Suprapubic skin (tissue), 4 donors: ENCODE measurements around the gene CENPE. TPM values are rescaled to one million over a fixed set of nuclear protein-coding genes. Genes with fewer than 3 reads are reported as not detected.

Source experiments
- DNase-seq, 2 donors: peaks; one replicate each; pipeline ENCODE4 v3.0.0-alpha.2; 2019; ENCODE audit warnings: low spot score in 2 of 2
- H3K27ac ChIP-seq: fragments of 200-600 bp; sonication (generic); one replicate; pipeline ENCODE4 v1.5.1; 2019
- H3K27me3 ChIP-seq: fragments of 200-600 bp; sonication (generic); one replicate; pipeline ENCODE4 v1.5.1; 2019
- H3K36me3 ChIP-seq: fragments of 200-600 bp; sonication (generic); one replicate; pipeline ENCODE4 v1.5.1; 2019
- H3K4me1 ChIP-seq: fragments of 200-600 bp; sonication (generic); one replicate; pipeline ENCODE4 v1.5.1; 2019
- H3K4me3 ChIP-seq: fragments of 200-600 bp; sonication (generic); one replicate; pipeline ENCODE4 v1.5.1; 2019; ENCODE audit warnings: mild to moderate bottlenecking
- H3K9me3 ChIP-seq: fragments of 200-600 bp; sonication (generic); one replicate; pipeline ENCODE4 v1.5.1; 2019
- CTCF ChIP-seq, 2 donors: fragments of 200-600 bp in 1 of 2; fragments of 450-650 bp in 1 of 2; sonication (generic) in 1 of 2; IDR thresholded peaks; one replicate each; pipeline ENCODE4 v1.5.1; 2016 to 2019; ENCODE audit warnings: antibody characterized with exemption in 2 of 2, mild to moderate bottlenecking in 1 of 2, moderate library complexity in 1 of 2
- EP300 ChIP-seq: sonication (generic); formaldehyde crosslinking; IDR thresholded peaks from one replicate; pipeline ENCODE4 v1.6.1; 2017; ENCODE audit warnings: antibody characterized with exemption
- POLR2A ChIP-seq, 2 donors: fragments of 450-650 bp; IDR thresholded peaks; one replicate each; pipeline ENCODE4 v1.6.1; 2017; ENCODE audit warnings: antibody characterized with exemption in 2 of 2, mild to moderate bottlenecking in 2 of 2, moderate library complexity in 2 of 2
- POLR2AphosphoS5 ChIP-seq, 3 donors: sonication (generic); formaldehyde crosslinking; IDR thresholded peaks; one replicate each; pipeline ENCODE4 v1.6.1; 2017; ENCODE audit warnings: antibody characterized with exemption in 3 of 3
- WGBS: methylation state at CpG from one replicate; pipeline ENCODE4 v1.1.5; 2018; 5-methylcytosine and 5-hydroxymethylcytosine counted together
- total RNA-seq, 4 donors: library from RNA; depleted of rRNA; stranded (reverse); fragments of >200 nt; gene quantifications; one replicate each; pipeline ENCODE4 v1.1.0, GENCODE V29; 2016

Gene CENPE
- total RNA-seq, 4 donors from 2014 or later: 2.0 to 5.3 (median 3.3) TPM

GRCh38 chr4:103073792-103074438, 124.2 kb downstream of the CENPE start:
- no peaks in the 10 kb centered on the region for H3K27me3 ChIP-seq
- H3K27ac ChIP-seq: no peak overlapping the region
- no peak for DNase-seq
- no peak overlapping the region for H3K4me3 ChIP-seq
- peaks cover 28% of the 10 kb centered on the region for H3K4me1 ChIP-seq
- TF ChIP-seq CTCF (IDR thresholded peaks at IDR 0.05): no peak
- TF ChIP-seq POLR2A (IDR thresholded peaks at IDR 0.05): no peak
- TF ChIP-seq POLR2AphosphoS5 (IDR thresholded peaks at IDR 0.05): no peak
- no peak for TF ChIP-seq EP300
- no peaks in the 10 kb centered on the region for H3K9me3 ChIP-seq
- no peaks in the 10 kb centered on the region for H3K36me3 ChIP-seq
- 91% methylated on average over 2 of the region's 2 CpGs for WGBS

GRCh38 chr4:103067841-103068547, 130.1 kb downstream of the CENPE start:
- H3K4me3 ChIP-seq: no peak overlapping the region
- no peaks in the 10 kb centered on the region for H3K4me1 ChIP-seq
- H3K27ac ChIP-seq: no peak overlapping the region
- peaks cover 3% of the 10 kb centered on the region for H3K36me3 ChIP-seq
- DNase-seq: no peak
- no peaks in the 10 kb centered on the region for H3K9me3 ChIP-seq
- TF ChIP-seq CTCF (IDR thresholded peaks at IDR 0.05): no peak
- TF ChIP-seq POLR2AphosphoS5 (IDR thresholded peaks at IDR 0.05): no peak
- no peaks in the 10 kb centered on the region for H3K27me3 ChIP-seq
- WGBS: 96% methylated on average over 2 of the region's 2 CpGs

GRCh38 chr4:103060453-103061148, 137.5 kb downstream of the CENPE start:
- 97% methylated on average over 2 of the region's 2 CpGs for WGBS
- TF ChIP-seq POLR2AphosphoS5 (IDR thresholded peaks at IDR 0.05) (no peak), POLR2A (IDR thresholded peaks at IDR 0.05) (no peak), CTCF (IDR thresholded peaks at IDR 0.05) (no peak), EP300 (no peak)
- no peak for DNase-seq
- Histone ChIP-seq H3K4me1 (no peaks in the 10 kb centered on the region), H3K4me3 (no peak overlapping the region), H3K9me3 (no peaks in the 10 kb centered on the region), H3K27ac (no peak overlapping the region), H3K27me3 (no peaks in the 10 kb centered on the region), H3K36me3 (no peaks in the 10 kb centered on the region)

Other genes starting within 250 kb of the CENPE start
- gene SLC9B1, start 178.6 kb downstream of the CENPE start, total RNA-seq: 1 to 10 TPM in 1 of 4 donors, under 1 TPM in 1, not detected in 2; 0.30 to 2.9 TPM
- 10 to 100 TPM in 1 of 4 donors, 1 to 10 TPM in 3; 4.2 to 11.9 (median 5.6) TPM for gene SLC9B2, start 121.6 kb downstream of the CENPE start, total RNA-seq
- gene BDH2, start 98.5 kb downstream of the CENPE start, total RNA-seq: 10 to 100 TPM; 28.9 to 63.6 (median 51.5) TPM